A549 (cell line): ENCODE measurements around the gene UQCC2. TPM values are rescaled to one million over a fixed set of nuclear protein-coding genes. Genes with fewer than 3 reads are reported as not detected.

Experiments used
- ATAC-seq, 2 experiments: fragments of 200-7000 bp in 1 of 2; fragments of >200 bp in 1 of 2; cut with Nextera tagmentation in 1 of 2; cut with Tn5 transposase in 1 of 2; 3 replicates each; pipeline versions ENCODE4 v1.8.0 to v1.9.1; 2018 to 2020; ENCODE audit warnings: mild to moderate bottlenecking in 1 of 2, moderate library complexity in 1 of 2
- CTCF ChIA-PET: fragments of 300-600 bp; sonication (Branson Sonifier 250); formaldehyde crosslinking; extraction: SDS; loops from one replicate; lab custom pipeline; 2021; ENCODE audit warnings: antibody characterized with exemption, inconsistent platforms; lab: Yijun Ruan, JAX
- POLR2A ChIA-PET: fragments of 350-600 bp; formaldehyde crosslinking; extraction: SDS; loops from one replicate; lab custom pipeline; 2021; ENCODE audit warnings: antibody characterized with exemption, inconsistent platforms; lab: Yijun Ruan, JAX
- DNase-seq, 2 experiments: peaks; one replicate each; pipeline versions ENCODE4 v3.0.0 to v3.0.0-alpha.2; 2011 to 2016; ENCODE audit warnings: low read depth in 1 of 2, low spot score in 1 of 2
- FAIRE-seq: peaks from 2 replicates; lab custom pipeline; 2011; peaks lifted over from hg19 to GRCh38; lab: Jason Lieb, UNC
- H3K27ac ChIP-seq, 2 experiments: fragments of >200 bp; sonication (Bioruptor Twin); formaldehyde crosslinking; 3 replicates each; pipeline ENCODE4 v1.5.1; 2016 to 2017
- H3K4me1 ChIP-seq: fragments of >200 bp; sonication (Bioruptor Twin); formaldehyde crosslinking; 3 replicates; pipeline ENCODE4 v1.6.1; 2016
- H3K4me2 ChIP-seq: fragments of >200 bp; sonication (Bioruptor Twin); formaldehyde crosslinking; 3 replicates; pipeline ENCODE4 v1.6.1; 2016
- H3K4me3 ChIP-seq: fragments of >200 bp; sonication (Bioruptor Twin); formaldehyde crosslinking; 3 replicates; pipeline ENCODE4 v1.5.1; 2016
- H3K9me3 ChIP-seq: fragments of >200 bp; sonication (Bioruptor Twin); formaldehyde crosslinking; 3 replicates; pipeline ENCODE4 v1.6.1; 2016
- ATOH8 ChIP-seq: fragments of 250-450 bp; sonication (Bioruptor Pico); IDR thresholded peaks from 2 replicates; pipeline ENCODE4 v1.5.0; 2020; ENCODE audit warnings: low read depth, mild to moderate bottlenecking, moderate library complexity
- CBX2 ChIP-seq: fragments of 200-600 bp; sonication (generic); IDR thresholded peaks from 2 replicates; pipeline ENCODE4 v1.6.1; 2016; ENCODE audit warnings: low read depth, mild to moderate bottlenecking, borderline replicate concordance
- EHF ChIP-seq: fragments of 250-450 bp; sonication (Bioruptor Pico); IDR thresholded peaks from 2 replicates; pipeline ENCODE4 v1.5.0; 2020; ENCODE audit warnings: mild to moderate bottlenecking
- EP300 ChIP-seq, 2 experiments: fragments of >200 bp; sonication (Bioruptor Twin); formaldehyde crosslinking; IDR thresholded peaks; 2 replicates in 1 of 2; 3 replicates in 1 of 2; pipeline ENCODE4 v1.6.1; 2016 to 2017
- FOSB ChIP-seq: fragments of 250-450 bp; sonication (Bioruptor Pico); IDR thresholded peaks from 2 replicates; pipeline ENCODE4 v1.5.0; 2020; ENCODE audit warnings: mild to moderate bottlenecking, moderate library complexity
- FOSL2 ChIP-seq, 2 experiments: fragments of 450-650 bp in 1 of 2; fragments of >200 bp in 1 of 2; sonication (Bioruptor Twin) in 1 of 2; formaldehyde crosslinking; IDR thresholded peaks; 2 replicates each; pipeline versions ENCODE4 v1.5.0 to v1.6.1; 2016 to 2020; ENCODE audit warnings: mild to moderate bottlenecking in 1 of 2, moderate library complexity in 1 of 2
- FOXS1 ChIP-seq: fragments of 250-450 bp; sonication (Bioruptor Pico); IDR thresholded peaks from 2 replicates; pipeline ENCODE4 v1.5.0; 2020; ENCODE audit warnings: mild to moderate bottlenecking, moderate library complexity
- GATA3 ChIP-seq: IDR thresholded peaks from 2 replicates; pipeline ENCODE4 v1.6.1; 2012; ENCODE audit warnings: borderline replicate concordance
- HES2 ChIP-seq: fragments of >200 bp; sonication (Bioruptor Twin); formaldehyde crosslinking; IDR thresholded peaks from 2 replicates; pipeline ENCODE4 v1.6.1; 2016
- JUNB ChIP-seq: fragments of >200 bp; sonication (Bioruptor Twin); formaldehyde crosslinking; IDR thresholded peaks from 2 replicates; pipeline ENCODE4 v1.6.1; 2016
- KDM1A ChIP-seq: fragments of 200-600 bp; sonication (generic); IDR thresholded peaks from 2 replicates; pipeline ENCODE4 v1.6.1; 2016; ENCODE audit warnings: low read depth, mild to moderate bottlenecking
- KDM5A ChIP-seq: fragments of 200-600 bp; sonication (generic); IDR thresholded peaks from 2 replicates; pipeline ENCODE4 v1.6.1; 2016; ENCODE audit warnings: antibody characterized with exemption, mild to moderate bottlenecking
- RAD21 ChIP-seq, 2 experiments: fragments of >200 bp in 1 of 2; sonication (Bioruptor Twin) in 1 of 2; formaldehyde crosslinking in 1 of 2; IDR thresholded peaks in 1 of 2; conservative IDR thresholded peaks in 1 of 2; 2 replicates in 1 of 2; 3 replicates in 1 of 2; pipeline ENCODE4 v1.6.1; 2012 to 2018; ENCODE audit warnings: inconsistent platforms in 1 of 2
- RARB ChIP-seq: fragments of 250-450 bp; sonication (Bioruptor Pico); IDR thresholded peaks from 2 replicates; pipeline ENCODE4 v1.8.0; 2021; ENCODE audit warnings: mild to moderate bottlenecking, moderate library complexity
- RCOR1 ChIP-seq: fragments of 150-350 bp; IDR thresholded peaks from 2 replicates; pipeline ENCODE4 v1.6.1; 2014; ENCODE audit warnings: antibody characterized with exemption, low read length, low read depth
- REST ChIP-seq: fragments of 200-600 bp; sonication (generic); IDR thresholded peaks from 2 replicates; pipeline ENCODE4 v1.6.1; 2016; ENCODE audit warnings: antibody characterized with exemption, mild to moderate bottlenecking, moderate library complexity
- RFX5 ChIP-seq: fragments of 450-650 bp; IDR thresholded peaks from 2 replicates; pipeline ENCODE4 v1.7.1; 2014; ENCODE audit warnings: antibody characterized with exemption, mild to moderate bottlenecking, moderate library complexity
- RNF2 ChIP-seq: fragments of 200-600 bp; sonication (generic); IDR thresholded peaks from 2 replicates; pipeline ENCODE4 v1.6.1; 2016; ENCODE audit warnings: low read depth, mild to moderate bottlenecking, antibody characterized with exemption, moderate library complexity, borderline replicate concordance
- USF2 ChIP-seq: fragments of 450-650 bp; IDR thresholded peaks from 2 replicates; pipeline ENCODE4 v1.6.1; 2014; ENCODE audit warnings: antibody characterized with exemption
- ZSCAN20 ChIP-seq: fragments of 250-450 bp; sonication (Bioruptor Pico); IDR thresholded peaks from 2 replicates; pipeline ENCODE4 v1.8.0; 2022; ENCODE audit warnings: mild to moderate bottlenecking, moderate library complexity
- WGBS: methylation state at CpG from one replicate; pipeline ENCODE4 v1.1.6; 2017; ENCODE audit errors: missing lambda C conversion rate; 5-methylcytosine and 5-hydroxymethylcytosine counted together
- polyA plus RNA-seq, 4 experiments: library from polyadenylated mRNA; depleted of rRNA in 3 of 4; stranded (reverse); fragments of >200 nt; fragmentation: RNase III in 1 of 4; extraction: RNeasy Plus Mini Kit Qiagen cat#74134 plus additional on column Dnase treatment in 1 of 4; gene quantifications; 2 replicates in 3 of 4; 3 replicates in 1 of 4; pipeline ENCODE4 v1.2.3, GENCODE V29; 2011 to 2017

The UQCC2 gene
- polyA plus RNA-seq, 2 of the 4 experiments (the other 2 are of a cell fraction): 65.5 to 82.0 TPM

GRCh38 chr6:33718713-33719112, 7.2 kb upstream of the UQCC2 start:
- TF ChIP-seq RNF2 (no peak), RARB (CRISPR knock-in tag) (no peak), RCOR1 (no peak), KDM5A (no peak), KDM1A (no peak), ZSCAN20 (CRISPR knock-in tag) (no peak), RFX5 (no peak), EHF (no peak), CBX2 (no peak), GATA3 (no peak), EP300 (IDR thresholded peaks at IDR 0.05) (no peak), HES2 (no peak), ATOH8 (no peak), JUNB (no peak), FOSB (CRISPR knock-in tag) (no peak)
- TF ChIP-seq, all 56 proteins: peak for 0
- ChIA-PET POLR2A (no interaction called here), CTCF (interaction anchor here (0.9 kb wide), 2 partner anchors 17 to 26 kb away, joined by 3 to 4 read pairs; no protein-coding TSS in a partner anchor)
- 94% methylated on average over 2 of the region's 2 CpGs for WGBS
- no peak for DNase-seq
- Histone ChIP-seq H3K27ac (no peak overlapping the region), H3K4me3 (no peak overlapping the region), H3K4me2 (no peak overlapping the region), H3K4me1 (no peaks in the 10 kb centered on the region), H3K9me3 (no peaks in the 10 kb centered on the region)
- no peak for FAIRE-seq
- ATAC-seq: no peak

- FAIRE-seq: no peak
- Histone ChIP-seq H3K4me3 (no peak overlapping the region), H3K27ac (no peak overlapping the region), H3K4me2 (no peak overlapping the region), H3K4me1 (no peaks in the 10 kb centered on the region)
- POLR2A ChIA-PET: no interaction called here
- DNase-seq: no peak
- no peak for ATAC-seq
- TF ChIP-seq FOXS1 (CRISPR knock-in tag) (no peak), RCOR1 (no peak), RAD21 (conservative IDR thresholded peaks at IDR 0.05 in 1 of 2, IDR thresholded peaks at IDR 0.05 in 1 of 2) (no peak), REST (no peak), GATA3 (no peak), FOSB (CRISPR knock-in tag) (no peak)
- TF ChIP-seq, all 56 proteins: peak for 0
- H3K9me3 ChIP-seq: no peaks in the 10 kb centered on the region
- CTCF ChIA-PET: interaction anchor here (0.9 kb wide), 2 partner anchors 17 to 26 kb away, joined by 3 to 4 read pairs; no protein-coding TSS in a partner anchor
- WGBS: 74% methylated on average over 6 of the region's 6 CpGs
These were observed 6.5 kb upstream of the UQCC2 start for GRCh38 chr6:33717934-33718455.

GRCh38 chr6:33716890-33717632, 5.6 kb upstream of the UQCC2 start:
- no peak for ATAC-seq
- WGBS: 54% methylated on average over 8 of the region's 8 CpGs
- Histone ChIP-seq H3K4me3 (no peak overlapping the region), H3K4me2 (no peak overlapping the region)
- CTCF ChIA-PET: interaction anchor here (1.2 to 3.6 kb wide), 2 partner anchors 14 to 45 kb away, joined by 4 to 12 read pairs; no protein-coding TSS in a partner anchor
- TF ChIP-seq KDM5A (no peak), CBX2 (no peak), FOSL2 (IDR thresholded peaks at IDR 0.05) (no peak), FOSL2 (CRISPR knock-in tag; IDR thresholded peaks at IDR 0.05) (no peak), USF2 (no peak), GATA3 (no peak)
- TF ChIP-seq, all 56 proteins: peak for 0
- DNase-seq (no peak), FAIRE-seq (no peak)
- POLR2A ChIA-PET: no interaction called here
- Histone ChIP-seq H3K27ac (no peak overlapping the region), H3K4me1 (no peaks in the 10 kb centered on the region), H3K9me3 (no peaks in the 10 kb centered on the region)
